Neuronal stem cell (in vitro differentiated cells): ENCODE data around the gene XPR1.

Source experiments
- DNase-seq: peaks from one replicate; pipeline ENCODE4 v3.0.0-alpha.2; 2013; ENCODE audit warnings: low spot score
- H2AFZ ChIP-seq: one replicate; pipeline ENCODE4 v1.6.1; 2013; ENCODE audit warnings: mild to moderate bottlenecking, low read length, inconsistent platforms
- H2AK5ac ChIP-seq: 2 replicates; pipeline ENCODE4 v1.6.1; 2013; ENCODE audit warnings: low read depth, mild to moderate bottlenecking, inconsistent platforms, low read length, moderate library complexity, mixed read lengths
- H2BK120ac ChIP-seq: 2 replicates; pipeline ENCODE4 v1.6.1; 2013; ENCODE audit warnings: low read depth, mild to moderate bottlenecking, inconsistent platforms, low read length, moderate library complexity, mixed read lengths
- H2BK12ac ChIP-seq: one replicate; pipeline ENCODE4 v1.6.1; 2013; ENCODE audit warnings: low read length, inconsistent platforms
- H2BK15ac ChIP-seq: 2 replicates; pipeline ENCODE4 v1.6.1; 2013; ENCODE audit warnings: mild to moderate bottlenecking, low read length, inconsistent platforms, mixed read lengths
- H2BK5ac ChIP-seq: one replicate; pipeline ENCODE4 v1.6.1; 2013; ENCODE audit warnings: inconsistent platforms, mild to moderate bottlenecking, low read length, moderate library complexity
- H3K14ac ChIP-seq: one replicate; pipeline ENCODE4 v1.6.1; 2013; ENCODE audit warnings: low read length, inconsistent platforms
- H3K18ac ChIP-seq: 2 replicates; pipeline ENCODE4 v1.6.1; 2013; ENCODE audit warnings: low read length, inconsistent platforms
- H3K23ac ChIP-seq: 2 replicates; pipeline ENCODE4 v1.6.1; 2013; ENCODE audit warnings: low read depth, mild to moderate bottlenecking, mixed read lengths, low read length, inconsistent platforms; ENCODE audit not compliant: poor library complexity
- H3K27ac ChIP-seq: replicated peaks from 3 replicates; pipeline ENCODE4 v1.5.1; 2013; ENCODE audit warnings: low read length, inconsistent platforms
- H3K27me3 ChIP-seq, 3 experiments: 2 replicates each; pipeline ENCODE4 v1.6.1; 2013; ENCODE audit warnings: low read length in 3 of 3, mild to moderate bottlenecking in 2 of 3, inconsistent platforms in 1 of 3, low read depth in 1 of 3, mixed read lengths in 1 of 3, moderate library complexity in 1 of 3; ENCODE audit not compliant: control insufficient read depth in 3 of 3, insufficient read depth in 3 of 3
- H3K36me3 ChIP-seq, 2 donors: replicated peaks in 1 of 2; 2 replicates each; pipeline ENCODE4 v1.6.1; 2013; ENCODE audit warnings: low read length in 2 of 2; ENCODE audit not compliant: control insufficient read depth in 2 of 2, insufficient read depth in 2 of 2
- H3K4ac ChIP-seq: 2 replicates; pipeline ENCODE4 v1.6.1; 2013; ENCODE audit warnings: inconsistent platforms, mild to moderate bottlenecking, low read length, moderate library complexity
- H3K4me1 ChIP-seq, 2 donors: 1 replicate in 1 of 2; 2 replicates in 1 of 2; pipeline ENCODE4 v1.6.1; 2013; ENCODE audit warnings: low read length in 2 of 2, low read depth in 1 of 2; ENCODE audit not compliant: control insufficient read depth in 2 of 2, insufficient read depth in 1 of 2
- H3K4me2 ChIP-seq: one replicate; pipeline ENCODE4 v1.6.1; 2013; ENCODE audit warnings: mild to moderate bottlenecking, low read length, inconsistent platforms; ENCODE audit not compliant: insufficient read depth, poor library complexity, severe bottlenecking
- H3K4me3 ChIP-seq, 2 donors: 2 replicates each; pipeline ENCODE4 v1.5.1; 2013; ENCODE audit warnings: low read length in 2 of 2, mild to moderate bottlenecking in 2 of 2, inconsistent platforms in 1 of 2, moderate library complexity in 1 of 2
- H3K79me1 ChIP-seq: one replicate; pipeline ENCODE4 v1.6.1; 2013; ENCODE audit warnings: low read depth, mild to moderate bottlenecking, inconsistent platforms, low read length, moderate library complexity
- H3K9ac ChIP-seq: one replicate; pipeline ENCODE4 v1.6.1; 2013; ENCODE audit warnings: mild to moderate bottlenecking, low read depth, low read length, inconsistent platforms; ENCODE audit not compliant: poor library complexity
- H3K9me3 ChIP-seq, 2 donors: replicated peaks in 1 of 2; 2 replicates each; pipeline versions ENCODE3 to v1.6.1; 2013; ENCODE audit warnings: low read length in 2 of 2, mild to moderate bottlenecking in 2 of 2, inconsistent platforms in 1 of 2, low read depth in 1 of 2, mixed read lengths in 1 of 2, moderate library complexity in 1 of 2; ENCODE audit not compliant: control insufficient read depth in 2 of 2, insufficient read depth in 1 of 2
- H4K8ac ChIP-seq: one replicate; pipeline ENCODE4 v1.6.1; 2013; ENCODE audit warnings: low read depth, mild to moderate bottlenecking, inconsistent platforms, low read length, moderate library complexity
- H4K91ac ChIP-seq: one replicate; pipeline ENCODE4 v1.6.1; 2013; ENCODE audit warnings: low read length, low read depth, mild to moderate bottlenecking, inconsistent platforms; ENCODE audit not compliant: poor library complexity
- WGBS, 2 donors: extraction: QIAGEN DNeasy Blood & Tissue Kit; methylation state at CpG; one replicate each; pipeline ENCODE4 v1.1.7; 2013; ENCODE audit warnings: missing lambda C conversion rate in 2 of 2, mixed read lengths in 1 of 2; ENCODE audit not compliant: insufficient read length in 2 of 2, insufficient replicate concordance in 1 of 2; ENCODE audit errors: extremely low coverage in 2 of 2; 5-methylcytosine and 5-hydroxymethylcytosine counted together

The XPR1 gene

GRCh38 chr1:180793451-180793850 lies 161.6 kb downstream of the XPR1 start:
- no peak overlapping the region for H3K9ac ChIP-seq
- no peak overlapping the region for H3K4ac ChIP-seq
- H3K4me1 ChIP-seq = peaks cover 0 to 2% of the 10 kb centered on the region in 2 donors
- no peak overlapping the region for H2AFZ ChIP-seq
- H3K27me3 ChIP-seq = no peaks in the 10 kb centered on the region
- H3K14ac ChIP-seq = no peak overlapping the region
- H3K18ac ChIP-seq = no peak overlapping the region
- H3K27ac ChIP-seq = no peak overlapping the region
- no peak overlapping the region for H3K4me3 ChIP-seq
- no CpG with 5 or more reads among the region's 2 CpGs for WGBS, 2 donors
- DNase-seq = no peak
- no peaks in the 10 kb centered on the region for H3K79me1 ChIP-seq
- H2BK15ac ChIP-seq = no peak overlapping the region
- no peak overlapping the region for H4K8ac ChIP-seq
- no peak overlapping the region for H2BK12ac ChIP-seq
- no peak overlapping the region for H3K4me2 ChIP-seq
- H2BK5ac ChIP-seq = no peak overlapping the region
- H3K9me3 ChIP-seq = no peaks in the 10 kb centered on the region
- H3K23ac ChIP-seq = no peak overlapping the region
- H3K36me3 ChIP-seq = peaks cover 0 to 10% of the 10 kb centered on the region in 2 donors
- no peak overlapping the region for H2AK5ac ChIP-seq
- no peak overlapping the region for H2BK120ac ChIP-seq
- no peak overlapping the region for H4K91ac ChIP-seq

- no peak for DNase-seq
- no peak overlapping the region for H3K4ac ChIP-seq
- no peaks in the 10 kb centered on the region for H3K79me1 ChIP-seq
- no peak overlapping the region for H3K4me3 ChIP-seq
- H2BK5ac ChIP-seq = no peak overlapping the region
- H3K27ac ChIP-seq = no peak overlapping the region
- no CpG with 5 or more reads among the region's 1 CpG for WGBS, 2 donors
- H4K91ac ChIP-seq = no peak overlapping the region
- no peak overlapping the region for H3K23ac ChIP-seq
- no peak overlapping the region for H3K14ac ChIP-seq
- H3K27me3 ChIP-seq = no peaks in the 10 kb centered on the region
- H3K36me3 ChIP-seq = no peaks in the 10 kb centered on the region
- no peak overlapping the region for H3K18ac ChIP-seq
- H2BK15ac ChIP-seq = no peak overlapping the region
- H3K4me2 ChIP-seq = no peak overlapping the region
- no peak overlapping the region for H2BK120ac ChIP-seq
- no peak overlapping the region for H2AK5ac ChIP-seq
- no peak overlapping the region for H4K8ac ChIP-seq
- H3K4me1 ChIP-seq = peaks cover 0 to 2% of the 10 kb centered on the region in 2 donors
- H2BK12ac ChIP-seq = no peak overlapping the region
- no peak overlapping the region for H2AFZ ChIP-seq
- H3K9me3 ChIP-seq = no peaks in the 10 kb centered on the region
- H3K9ac ChIP-seq = no peak overlapping the region
Observed at GRCh38 chr1:180796897-180797640, 165.2 kb downstream of the XPR1 start.

GRCh38 chr1:180800945-180801344 lies 169.1 kb downstream of the XPR1 start:
- H2BK12ac ChIP-seq = no peak overlapping the region
- H4K8ac ChIP-seq = no peak overlapping the region
- H3K9me3 ChIP-seq = no peaks in the 10 kb centered on the region
- H3K4me1 ChIP-seq = peaks cover 0 to 2% of the 10 kb centered on the region in 2 donors
- H3K4ac ChIP-seq = no peak overlapping the region
- H4K91ac ChIP-seq = no peak overlapping the region
- no peak overlapping the region for H2BK120ac ChIP-seq
- H3K18ac ChIP-seq = no peak overlapping the region
- no CpG with 5 or more reads among the region's 1 CpG for WGBS, 2 donors
- no peak overlapping the region for H3K23ac ChIP-seq
- no peaks in the 10 kb centered on the region for H3K27me3 ChIP-seq
- no peak overlapping the region for H3K4me2 ChIP-seq
- H3K36me3 ChIP-seq = peaks cover 0 to 8% of the 10 kb centered on the region in 2 donors
- H2BK15ac ChIP-seq = no peak overlapping the region
- no peak overlapping the region for H3K27ac ChIP-seq
- H2BK5ac ChIP-seq = no peak overlapping the region
- no peak overlapping the region for H3K14ac ChIP-seq
- no peak overlapping the region for H2AK5ac ChIP-seq
- H3K4me3 ChIP-seq = no peak overlapping the region
- H3K79me1 ChIP-seq = no peaks in the 10 kb centered on the region
- DNase-seq = no peak
- no peak overlapping the region for H3K9ac ChIP-seq
- H2AFZ ChIP-seq = no peak overlapping the region

- H3K4me3 ChIP-seq = no peak overlapping the region
- H2AK5ac ChIP-seq = no peak overlapping the region
- H2AFZ ChIP-seq = no peak overlapping the region
- H2BK12ac ChIP-seq = no peak overlapping the region
- no peak overlapping the region for H4K8ac ChIP-seq
- H2BK5ac ChIP-seq = no peak overlapping the region
- no peak overlapping the region for H3K4me2 ChIP-seq
- H3K27me3 ChIP-seq = no peaks in the 10 kb centered on the region
- no peak for DNase-seq
- H3K18ac ChIP-seq = no peak overlapping the region
- no peak overlapping the region for H3K27ac ChIP-seq
- H3K9me3 ChIP-seq = peaks cover 0 to 9% of the 10 kb centered on the region in 2 donors
- no peak overlapping the region for H3K23ac ChIP-seq
- peaks cover 0 to 26% of the 10 kb centered on the region in 2 donors for H3K36me3 ChIP-seq
- no CpG with 5 or more reads among the region's 2 CpGs for WGBS, 2 donors
- no peak overlapping the region for H2BK15ac ChIP-seq
- H3K4ac ChIP-seq = no peak overlapping the region
- no peak overlapping the region for H2BK120ac ChIP-seq
- H3K79me1 ChIP-seq = no peaks in the 10 kb centered on the region
- H4K91ac ChIP-seq = no peak overlapping the region
- H3K4me1 ChIP-seq = no peaks in the 10 kb centered on the region
- no peak overlapping the region for H3K14ac ChIP-seq
- no peak overlapping the region for H3K9ac ChIP-seq
Observed at GRCh38 chr1:180802813-180803212, 171.0 kb downstream of the XPR1 start.
